HEK293T (cell line): ENCODE results near the gene CCL11.

Experiments
- CTCF ChIA-PET: fragments of 350-600 bp; formaldehyde crosslinking; extraction: SDS; loops from one replicate; lab custom pipeline; 2021; ENCODE audit warnings: antibody characterized with exemption, inconsistent platforms; lab: Yijun Ruan, JAX
- POLR2A ChIA-PET: fragments of 350-600 bp; formaldehyde crosslinking; extraction: SDS; loops from one replicate; lab custom pipeline; 2020; ENCODE audit warnings: antibody characterized with exemption, inconsistent platforms; lab: Yijun Ruan, JAX
- DNase-seq: peaks from one replicate; pipeline ENCODE4 v3.0.0; 2012; ENCODE audit warnings: mixed read lengths; ENCODE audit errors: extremely low spot score
- ARNT ChIP-seq: fragments of 450-650 bp; IDR thresholded peaks from 2 replicates; pipeline ENCODE4 v1.6.1; 2017; ENCODE audit warnings: mild to moderate bottlenecking
- BHLHE40 ChIP-seq: fragments of 450-650 bp; IDR thresholded peaks from 2 replicates; pipeline ENCODE4 v1.6.1; 2016; ENCODE audit warnings: mild to moderate bottlenecking, moderate library complexity, borderline replicate concordance
- CTBP1 ChIP-seq: fragments of 450-650 bp; IDR thresholded peaks from 2 replicates; pipeline ENCODE4 v1.6.1; 2016; ENCODE audit warnings: borderline replicate concordance
- ELF4 ChIP-seq: fragments of 450-650 bp; IDR thresholded peaks from 2 replicates; pipeline ENCODE4 v1.6.1; 2017; ENCODE audit warnings: antibody characterized with exemption
- FOXA1 ChIP-seq: fragments of 450-650 bp; IDR thresholded peaks from 2 replicates; pipeline ENCODE4 v1.6.1; 2016; ENCODE audit warnings: mild to moderate bottlenecking
- FOXK2 ChIP-seq: fragments of 450-650 bp; IDR thresholded peaks from 2 replicates; pipeline ENCODE4 v1.6.1; 2016; ENCODE audit warnings: mild to moderate bottlenecking
- FOXM1 ChIP-seq: fragments of 450-650 bp; IDR thresholded peaks from 2 replicates; pipeline ENCODE4 v1.6.1; 2017; ENCODE audit warnings: mild to moderate bottlenecking, borderline replicate concordance
- HDGF ChIP-seq: fragments of 450-650 bp; IDR thresholded peaks from 2 replicates; pipeline ENCODE4 v1.6.1; 2017; ENCODE audit warnings: antibody characterized with exemption, borderline replicate concordance
- L3MBTL2 ChIP-seq: fragments of 450-650 bp; conservative IDR thresholded peaks from 2 replicates; pipeline ENCODE4 v1.6.1; 2016; ENCODE audit warnings: mild to moderate bottlenecking
- LEF1 ChIP-seq: fragments of 450-650 bp; IDR thresholded peaks from 2 replicates; pipeline ENCODE4 v1.6.1; 2017; ENCODE audit warnings: mild to moderate bottlenecking, borderline replicate concordance
- NFRKB ChIP-seq: fragments of 450-650 bp; IDR thresholded peaks from 2 replicates; pipeline ENCODE4 v1.6.1; 2016; ENCODE audit warnings: mild to moderate bottlenecking, moderate library complexity
- SP1 ChIP-seq: fragments of 450-650 bp; IDR thresholded peaks from 2 replicates; pipeline ENCODE4 v1.6.1; 2017
- SUZ12 ChIP-seq: fragments of 450-650 bp; IDR thresholded peaks from 2 replicates; pipeline ENCODE4 v1.6.1; 2016; ENCODE audit warnings: mild to moderate bottlenecking
- TARDBP ChIP-seq: fragments of 450-650 bp; IDR thresholded peaks from 2 replicates; pipeline ENCODE4 v1.6.1; 2016
- ZNF384 ChIP-seq: fragments of 450-650 bp; IDR thresholded peaks from 2 replicates; pipeline ENCODE4 v1.6.1; 2016
- TF ChIP-seq, protein P1 (sequence below): fragments of 450-650 bp; IDR thresholded peaks from 2 replicates; pipeline ENCODE4 v1.6.1; 2016

Gene CCL11

DNA sequence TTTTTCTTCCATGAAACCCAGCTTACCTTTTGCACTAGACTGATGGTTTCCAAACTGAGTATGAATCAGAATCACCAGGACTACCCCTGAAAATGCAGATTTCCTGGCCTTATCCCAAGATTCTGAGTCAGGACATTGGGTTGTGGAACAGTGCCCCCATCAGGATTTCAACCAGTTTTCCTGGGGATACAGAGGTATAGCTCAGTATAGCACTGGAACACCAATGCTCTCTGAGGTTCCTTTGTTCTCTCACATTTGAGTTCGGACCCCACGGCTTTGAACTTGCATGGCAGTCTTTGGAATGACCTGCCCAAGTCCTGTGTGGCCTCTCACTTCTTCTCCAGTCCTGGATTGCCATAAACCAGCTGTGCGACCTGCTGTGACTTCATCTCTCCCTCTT, 20.9 kb downstream of the CCL11 start:
- POLR2A ChIA-PET = no interaction called here
- no peak for DNase-seq
- CTCF ChIA-PET = interaction anchor here (0.7 to 1.5 kb wide), 3 partner anchors 38 to 106 kb away, joined by 3 to 6 read pairs (median 5); no protein-coding TSS in a partner anchor
- no peak for TF ChIP-seq ARNT
- no peak for TF ChIP-seq BHLHE40
- no peak for TF ChIP-seq SP1
- TF ChIP-seq FOXA1 = no peak
- TF ChIP-seq FOXM1 = no peak
- TF ChIP-seq ELF4 = no peak
- no peak for TF ChIP-seq LEF1
- TF ChIP-seq TARDBP = no peak
- TF ChIP-seq, protein P1, sequence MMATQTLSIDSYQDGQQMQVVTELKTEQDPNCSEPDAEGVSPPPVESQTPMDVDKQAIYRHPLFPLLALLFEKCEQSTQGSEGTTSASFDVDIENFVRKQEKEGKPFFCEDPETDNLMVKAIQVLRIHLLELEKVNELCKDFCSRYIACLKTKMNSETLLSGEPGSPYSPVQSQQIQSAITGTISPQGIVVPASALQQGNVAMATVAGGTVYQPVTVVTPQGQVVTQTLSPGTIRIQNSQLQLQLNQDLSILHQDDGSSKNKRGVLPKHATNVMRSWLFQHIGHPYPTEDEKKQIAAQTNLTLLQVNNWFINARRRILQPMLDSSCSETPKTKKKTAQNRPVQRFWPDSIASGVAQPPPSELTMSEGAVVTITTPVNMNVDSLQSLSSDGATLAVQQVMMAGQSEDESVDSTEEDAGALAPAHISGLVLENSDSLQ = no peak
- no peak for TF ChIP-seq L3MBTL2
- no peak for TF ChIP-seq CTBP1
- no peak for TF ChIP-seq NFRKB
- no peak for TF ChIP-seq HDGF
- TF ChIP-seq FOXK2 = no peak
- TF ChIP-seq ZNF384 = no peak
- TF ChIP-seq SUZ12 = no peak

DNA sequence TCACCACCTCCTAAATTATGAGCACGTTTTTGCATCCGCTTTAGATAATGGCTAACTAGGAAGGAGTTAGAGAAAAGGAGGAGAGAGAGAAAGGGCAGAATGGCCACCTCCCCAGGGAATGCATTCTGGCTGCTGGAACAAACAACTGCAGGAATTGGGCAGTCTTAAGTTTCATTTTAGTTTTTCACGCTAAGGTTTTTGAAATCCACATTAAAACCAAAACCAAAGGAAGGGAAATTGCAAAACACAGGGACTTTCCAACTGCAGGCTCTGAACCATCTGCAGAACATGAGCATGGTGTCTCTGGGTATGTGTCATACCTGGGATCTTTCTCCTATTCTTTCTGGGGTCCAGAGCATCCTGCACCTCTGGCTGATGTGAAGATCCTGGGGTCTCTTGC, 21.6 kb downstream of the CCL11 start:
- ChIA-PET CTCF (interaction anchor here (1.4 to 1.5 kb wide), 2 partner anchors 103 to 107 kb away, joined by 3 to 6 read pairs; no protein-coding TSS in a partner anchor), POLR2A (no interaction called here)
- no peak for DNase-seq
- TF ChIP-seq, protein P1 = no peak
- TF ChIP-seq SP1 = no peak
- TF ChIP-seq BHLHE40 = no peak
- TF ChIP-seq ELF4 = no peak
- TF ChIP-seq TARDBP = no peak
- TF ChIP-seq HDGF = no peak
- TF ChIP-seq LEF1 = no peak

DNA sequence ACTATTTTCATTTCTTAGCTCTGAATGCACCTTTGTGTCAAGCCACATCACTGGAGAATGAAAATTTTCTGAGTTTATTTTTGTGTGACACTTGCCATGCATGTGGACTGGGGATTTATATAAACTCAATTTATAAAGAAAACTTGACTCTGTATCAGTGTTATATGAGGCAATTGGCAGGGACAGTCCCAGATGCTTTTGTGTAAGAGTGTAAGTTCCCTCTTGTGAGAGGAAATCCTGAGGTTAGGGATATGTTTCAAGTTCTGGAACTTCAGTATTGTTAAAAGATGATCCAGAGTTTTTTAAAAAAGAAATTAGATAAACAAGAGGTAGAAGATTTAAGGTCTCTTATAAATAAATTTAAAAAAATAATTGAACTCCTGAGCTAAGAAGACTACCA, 22.8 kb downstream of the CCL11 start:
- CTCF ChIA-PET = interaction anchor here (1.2 kb wide), 1 partner anchor 108 kb away, joined by 3 read pairs; no protein-coding TSS in a partner anchor
- TF ChIP-seq LEF1 (no peak), ZNF384 (no peak), HDGF (no peak), NFRKB (no peak), L3MBTL2 (no peak), FOXK2 (no peak), CTBP1 (no peak), ARNT (no peak), TARDBP (no peak), BHLHE40 (no peak), SP1 (no peak), FOXA1 (no peak), SUZ12 (no peak), FOXM1 (no peak)
- TF ChIP-seq, protein P1 = no peak
- DNase-seq = no peak
- POLR2A ChIA-PET = no interaction called here

DNA sequence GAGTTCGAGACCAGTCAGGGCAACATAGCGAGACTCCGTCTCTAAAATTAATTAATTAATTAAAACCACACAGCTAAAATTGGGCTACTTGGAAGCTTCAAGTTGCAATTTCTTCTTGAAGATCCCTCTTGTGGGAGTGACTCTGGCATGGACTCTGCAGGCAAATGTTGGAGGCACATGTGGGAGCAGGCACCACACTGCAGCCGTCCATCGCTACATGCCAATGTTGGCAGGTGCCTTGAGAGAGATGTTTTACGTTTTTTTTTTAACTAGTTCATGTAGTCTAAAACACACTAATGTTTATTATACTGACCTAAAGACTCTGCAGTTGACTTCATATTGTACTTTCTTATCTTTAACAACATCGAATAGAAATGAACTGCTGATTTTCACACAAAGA, 25.7 kb downstream of the CCL11 start:
- ChIA-PET POLR2A (no interaction called here), CTCF (no interaction called here)
- no peak for TF ChIP-seq FOXA1
- no peak for TF ChIP-seq CTBP1
- TF ChIP-seq, protein P1 = no peak
- no peak for TF ChIP-seq LEF1
- TF ChIP-seq SP1 = no peak
- TF ChIP-seq TARDBP = no peak
- DNase-seq = no peak

DNA sequence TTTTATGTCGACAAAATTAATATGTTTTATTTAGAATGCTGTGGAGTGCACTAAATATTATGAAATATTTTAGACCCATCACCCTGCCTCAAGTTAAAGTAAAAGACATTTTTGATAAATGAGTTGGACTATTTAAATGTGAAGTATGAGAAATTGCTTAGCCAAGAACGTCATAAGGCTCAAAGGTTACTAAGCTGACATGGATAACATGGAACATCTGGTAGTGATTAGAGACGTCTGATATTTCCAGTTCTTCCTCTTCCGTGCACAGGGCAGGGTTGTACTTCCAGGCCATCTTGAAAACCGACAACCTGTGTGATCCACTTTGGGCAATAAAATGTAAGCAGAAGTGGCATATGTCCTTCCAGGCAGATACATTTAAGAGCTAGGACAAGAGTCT, 26.5 kb downstream of the CCL11 start:
- TF ChIP-seq, protein P1 = no peak
- TF ChIP-seq L3MBTL2 (no peak), SP1 (no peak), NFRKB (no peak), LEF1 (no peak), HDGF (no peak), FOXK2 (no peak), TARDBP (no peak), FOXA1 (no peak), BHLHE40 (no peak), ELF4 (no peak), ZNF384 (no peak), ARNT (no peak), CTBP1 (no peak)
- ChIA-PET CTCF (no interaction called here), POLR2A (no interaction called here)
- DNase-seq = no peak

DNA sequence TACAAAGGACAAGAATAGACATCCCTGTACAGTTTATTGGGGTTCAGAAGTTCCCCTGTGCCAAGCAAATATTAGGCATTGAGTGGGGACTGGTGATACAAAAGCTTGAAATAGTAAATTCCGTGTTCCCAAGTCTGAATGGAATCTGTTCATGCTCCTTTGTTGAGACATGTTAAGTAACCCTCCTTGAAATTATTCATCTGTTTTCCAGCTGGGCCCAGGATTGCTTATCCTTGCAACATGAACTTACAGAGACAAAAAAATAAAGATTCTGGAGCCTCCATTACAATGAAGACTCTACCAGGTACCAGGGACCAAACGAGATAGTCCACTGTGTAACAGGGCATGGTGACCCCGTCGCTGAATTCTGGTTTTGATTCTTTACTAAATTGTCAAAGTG, 27.6 kb downstream of the CCL11 start:
- ChIA-PET POLR2A (no interaction called here), CTCF (no interaction called here)

More for the DNA sequence above, 27.6 kb downstream of the CCL11 start:
- TF ChIP-seq L3MBTL2 = no peak
- TF ChIP-seq SUZ12 = no peak
- no peak for TF ChIP-seq ZNF384
- no peak for TF ChIP-seq TARDBP
- no peak for TF ChIP-seq FOXA1
- TF ChIP-seq NFRKB = no peak
- TF ChIP-seq SP1 = no peak
- no peak for TF ChIP-seq HDGF
- no peak for TF ChIP-seq ELF4
- TF ChIP-seq, protein P1 = no peak
- TF ChIP-seq FOXM1 = no peak
- no peak for TF ChIP-seq CTBP1
- TF ChIP-seq LEF1 = no peak
- no peak for TF ChIP-seq BHLHE40
- no peak for TF ChIP-seq ARNT
- TF ChIP-seq FOXK2 = no peak
- no peak for DNase-seq
